ENCODE data around the gene PRODH. TPM values are rescaled to one million over a fixed set of nuclear protein-coding genes. Genes with fewer than 3 reads are reported as not detected.
"Not testable (repeated sequence)": the region's sequence is repeated elsewhere in the genome, so short reads cannot be mapped to it uniquely, and the experiment has no call there.

PRODH gene
- total RNA-seq, 6 experiments from 2014 or later = 0.86 to 31.0 (median 3.8) TPM

DNA sequence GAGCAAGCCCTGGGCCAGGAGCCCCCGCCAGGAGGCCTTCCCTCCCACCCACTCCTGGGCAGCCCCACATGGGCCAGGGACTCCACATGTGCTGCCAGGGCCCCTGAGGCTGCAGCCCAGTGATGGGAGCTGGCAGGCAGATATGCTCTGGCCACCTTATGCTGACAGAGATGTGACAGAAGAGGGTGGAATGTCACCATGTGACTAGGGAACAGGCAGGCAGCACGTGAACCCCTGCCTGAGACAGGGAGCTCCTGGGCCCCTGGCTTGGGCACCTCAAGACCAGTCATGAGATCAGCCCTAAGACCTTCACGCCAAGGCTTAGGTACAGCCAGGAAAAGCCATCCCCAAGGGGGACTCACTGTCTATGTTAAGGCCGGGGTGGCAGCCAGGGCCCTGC is 9.1 kb downstream of the PRODH start:
- Histone ChIP-seq H3K4me1 (no peaks in the 10 kb centered on the region), H3K27ac (no peak overlapping the region), H3K27me3 (no peaks in the 10 kb centered on the region), H3K9me3 (no peaks in the 10 kb centered on the region), H3K36me3 (no peaks in the 10 kb centered on the region), H3K4me3 (no peak overlapping the region)
- TF ChIP-seq POLR2A (IDR thresholded peaks at IDR 0.05) = no peak
- TF ChIP-seq, protein P1, sequence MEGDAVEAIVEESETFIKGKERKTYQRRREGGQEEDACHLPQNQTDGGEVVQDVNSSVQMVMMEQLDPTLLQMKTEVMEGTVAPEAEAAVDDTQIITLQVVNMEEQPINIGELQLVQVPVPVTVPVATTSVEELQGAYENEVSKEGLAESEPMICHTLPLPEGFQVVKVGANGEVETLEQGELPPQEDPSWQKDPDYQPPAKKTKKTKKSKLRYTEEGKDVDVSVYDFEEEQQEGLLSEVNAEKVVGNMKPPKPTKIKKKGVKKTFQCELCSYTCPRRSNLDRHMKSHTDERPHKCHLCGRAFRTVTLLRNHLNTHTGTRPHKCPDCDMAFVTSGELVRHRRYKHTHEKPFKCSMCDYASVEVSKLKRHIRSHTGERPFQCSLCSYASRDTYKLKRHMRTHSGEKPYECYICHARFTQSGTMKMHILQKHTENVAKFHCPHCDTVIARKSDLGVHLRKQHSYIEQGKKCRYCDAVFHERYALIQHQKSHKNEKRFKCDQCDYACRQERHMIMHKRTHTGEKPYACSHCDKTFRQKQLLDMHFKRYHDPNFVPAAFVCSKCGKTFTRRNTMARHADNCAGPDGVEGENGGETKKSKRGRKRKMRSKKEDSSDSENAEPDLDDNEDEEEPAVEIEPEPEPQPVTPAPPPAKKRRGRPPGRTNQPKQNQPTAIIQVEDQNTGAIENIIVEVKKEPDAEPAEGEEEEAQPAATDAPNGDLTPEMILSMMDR (IDR thresholded peaks at IDR 0.05) = no peak
- ATAC-seq = no peak
- intact Hi-C loops (cut with DNase I) = no loop called here
- no peak for DNase-seq
- no CpG with 5 or more reads among the region's 4 CpGs for WGBS (ENCODE audit: insufficient coverage, low coverage, low lambda C conversion rate, missing lambda C conversion rate)

DNA sequence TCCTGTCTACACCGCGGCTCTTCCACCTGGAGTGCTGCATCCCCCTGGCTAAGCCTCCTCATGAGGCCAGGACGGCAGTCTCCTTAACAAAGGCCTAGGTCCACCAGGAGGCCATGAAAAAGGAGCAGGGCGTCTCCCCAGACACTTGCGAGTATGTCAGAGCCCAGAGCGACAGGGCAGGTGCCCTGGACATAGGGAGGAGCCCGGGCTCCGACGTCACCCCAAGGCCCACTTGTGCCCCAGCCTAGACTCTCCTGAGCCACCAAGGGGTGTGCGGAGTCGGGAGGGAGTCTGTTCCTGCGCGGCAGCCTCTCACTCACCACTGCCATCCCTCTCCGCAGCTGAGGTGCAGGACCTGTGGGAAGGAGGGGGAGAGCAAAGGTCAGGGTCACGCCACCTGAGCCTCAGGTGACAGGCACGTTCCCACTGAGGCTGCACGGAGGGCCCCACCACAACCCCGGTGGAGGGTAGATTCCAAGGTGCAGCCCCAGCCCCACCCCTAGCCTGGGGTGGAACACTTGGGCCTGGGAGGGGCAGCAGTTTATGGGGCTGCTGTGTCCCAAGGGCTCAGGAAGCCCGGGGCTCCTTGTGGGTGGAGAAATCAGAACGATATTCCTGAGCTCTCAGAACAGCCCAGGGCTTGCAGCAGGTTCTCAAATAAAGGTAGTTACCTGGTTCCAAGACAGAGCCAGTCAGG is 10.6 kb downstream of the PRODH start:
- intact Hi-C loops (cut with DNase I) = no loop called here
- Histone ChIP-seq H3K27me3 (no peaks in the 10 kb centered on the region), H3K4me1 (no peaks in the 10 kb centered on the region), H3K9me3 (no peaks in the 10 kb centered on the region), H3K36me3 (no peaks in the 10 kb centered on the region), H3K4me3 (no peak overlapping the region), H3K27ac (no peak overlapping the region)
- DNase-seq (no peak), ATAC-seq (no peak)
- TF ChIP-seq, protein P1 (IDR thresholded peaks at IDR 0.05) = no peak
- TF ChIP-seq POLR2A (IDR thresholded peaks at IDR 0.05) = no peak
- no CpG with 5 or more reads among the region's 20 CpGs for WGBS (ENCODE audit: insufficient coverage, low coverage, low lambda C conversion rate, missing lambda C conversion rate)

DNA sequence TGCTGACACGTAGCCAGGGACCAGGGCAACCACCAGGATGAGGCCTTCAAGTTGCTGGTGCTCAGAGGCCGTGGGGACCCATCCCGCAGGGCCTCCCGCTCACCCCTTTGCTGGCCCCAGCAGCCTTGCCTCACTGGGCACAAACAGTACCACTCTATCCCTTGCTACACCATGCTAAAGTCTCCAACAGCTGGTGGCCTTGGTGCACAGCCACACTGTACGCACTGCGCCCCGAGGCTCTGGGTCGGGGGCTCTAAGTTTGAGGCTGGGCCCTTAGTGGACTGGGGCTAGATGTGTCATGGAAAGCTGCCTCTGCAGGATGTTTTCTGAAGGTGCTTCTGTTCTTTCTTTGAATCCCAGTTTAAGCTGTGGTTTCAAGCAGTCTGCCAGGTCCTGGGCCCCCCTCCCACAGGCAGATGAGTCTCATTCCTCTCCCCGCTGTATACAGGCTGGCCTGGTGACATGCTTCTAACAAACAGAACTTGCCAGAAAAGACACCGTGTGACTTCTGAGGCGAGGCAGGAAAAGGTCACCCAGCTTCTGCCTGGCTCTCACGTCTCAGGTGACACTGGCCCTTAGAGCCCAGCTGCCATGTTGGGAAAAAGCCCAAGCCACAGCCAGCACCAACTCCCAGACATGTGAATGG is 15.7 kb downstream of the PRODH start:
- H3K4me3 ChIP-seq; H3K36me3 ChIP-seq; H3K27me3 ChIP-seq; intact Hi-C loops (cut with DNase I); H3K4me1 ChIP-seq; DNase-seq; H3K27ac ChIP-seq; H3K9me3 ChIP-seq; ATAC-seq: not testable (repeated sequence)
- WGBS (ENCODE audit: insufficient coverage, low coverage, low lambda C conversion rate, missing lambda C conversion rate) = no CpG with 5 or more reads among the region's 12 CpGs

GRCh38 chr22:18917818-18918217 is 18.3 kb downstream of the PRODH start:
- H3K4me3 ChIP-seq; H3K27ac ChIP-seq; ATAC-seq; H3K9me3 ChIP-seq; intact Hi-C loops (cut with DNase I); DNase-seq; H3K27me3 ChIP-seq; H3K4me1 ChIP-seq; H3K36me3 ChIP-seq: not testable (repeated sequence)
- 83% methylated on average over 1 of the region's 3 CpGs for WGBS (ENCODE audit: insufficient coverage, low coverage, low lambda C conversion rate, missing lambda C conversion rate)

GRCh38 chr22:18915550-18915949 is 20.5 kb downstream of the PRODH start:
- intact Hi-C loops (cut with DNase I); H3K27ac ChIP-seq; DNase-seq; H3K4me1 ChIP-seq; H3K4me3 ChIP-seq; H3K27me3 ChIP-seq; H3K9me3 ChIP-seq; H3K36me3 ChIP-seq; ATAC-seq: not testable (repeated sequence)
- no CpG with 5 or more reads among the region's 9 CpGs for WGBS (ENCODE audit: insufficient coverage, low coverage, low lambda C conversion rate, missing lambda C conversion rate)

DNA sequence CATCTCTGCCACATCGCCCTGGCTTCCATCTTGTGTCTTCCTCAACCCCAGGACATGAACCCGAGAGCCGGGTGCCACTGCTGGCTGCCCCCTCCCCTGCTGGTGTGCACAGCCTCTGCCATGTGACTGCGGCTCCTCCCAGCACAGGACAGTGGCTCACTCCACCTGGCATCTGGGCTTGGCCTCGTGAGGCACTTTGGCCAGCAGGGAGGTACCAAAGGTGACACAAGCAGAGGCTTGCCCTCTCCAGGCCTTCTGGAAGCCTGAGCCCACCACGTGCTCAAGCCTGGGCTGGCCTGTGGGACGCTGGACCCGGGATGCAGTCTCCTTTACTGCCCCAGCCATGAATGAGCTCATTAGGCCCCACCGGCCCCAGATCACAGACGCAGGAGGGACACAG is 21.5 kb downstream of the PRODH start:
- peak in 1 of 4 donors; percentile 48 for ATAC-seq
- H3K9me3 ChIP-seq; H3K4me1 ChIP-seq; H3K27ac ChIP-seq; H3K36me3 ChIP-seq; DNase-seq; H3K4me3 ChIP-seq; H3K27me3 ChIP-seq; intact Hi-C loops (cut with DNase I): not testable (repeated sequence)
- no CpG with 5 or more reads among the region's 10 CpGs for WGBS (ENCODE audit: insufficient coverage, low coverage, low lambda C conversion rate, missing lambda C conversion rate)

DNA sequence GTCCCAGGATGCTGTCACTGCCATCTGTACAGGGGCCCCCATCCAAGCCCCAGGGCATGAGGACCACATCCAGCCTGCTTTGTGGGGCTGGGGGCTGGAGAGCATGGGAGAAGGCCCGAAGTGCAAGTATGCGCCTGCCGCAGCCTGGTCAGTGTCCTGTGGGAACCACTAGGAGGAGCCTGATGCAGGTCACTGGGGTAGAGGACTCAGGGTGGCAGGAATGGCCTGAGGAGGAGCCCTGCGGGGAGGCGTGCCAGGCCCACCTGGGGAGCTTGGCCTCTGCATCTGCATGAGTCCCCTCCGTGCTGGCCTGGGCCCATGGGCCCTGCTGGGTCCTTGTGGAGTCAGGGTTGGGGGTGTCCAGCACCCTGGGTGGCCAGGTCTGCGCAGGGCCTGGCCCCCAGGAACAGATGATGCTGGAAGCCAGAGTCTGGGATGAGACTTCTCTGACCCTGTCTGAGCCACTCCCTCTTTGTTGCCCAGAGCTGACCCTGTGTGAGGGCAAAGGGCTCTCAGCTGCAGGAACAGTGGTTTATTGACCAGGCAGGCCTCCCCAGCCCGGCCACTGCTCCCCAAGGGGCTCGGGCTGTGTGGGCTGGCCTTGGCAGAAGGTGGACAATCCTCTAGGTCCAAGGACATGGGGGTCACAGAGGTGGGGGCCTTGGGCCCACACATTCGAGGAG is 23.7 kb downstream of the PRODH start:
- H3K4me3 ChIP-seq; DNase-seq; H3K4me1 ChIP-seq; H3K27ac ChIP-seq; H3K9me3 ChIP-seq; H3K27me3 ChIP-seq; intact Hi-C loops (cut with DNase I); H3K36me3 ChIP-seq: not testable (repeated sequence)
- no CpG with 5 or more reads among the region's 10 CpGs for WGBS (ENCODE audit: insufficient coverage, low coverage, low lambda C conversion rate, missing lambda C conversion rate)
- ATAC-seq = peak; percentile 84 to 91 (median 90)

GRCh38 chr22:18911535-18911934 is 24.6 kb downstream of the PRODH start:
- DNase-seq; H3K27ac ChIP-seq; H3K9me3 ChIP-seq; H3K4me3 ChIP-seq; intact Hi-C loops (cut with DNase I); H3K4me1 ChIP-seq; H3K36me3 ChIP-seq; H3K27me3 ChIP-seq: not testable (repeated sequence)
- no CpG with 5 or more reads among the region's 2 CpGs for WGBS (ENCODE audit: insufficient coverage, low coverage, low lambda C conversion rate, missing lambda C conversion rate)
- ATAC-seq = peak; percentile 58 to 73 (median 61)
